Stimulated activated CD4-positive, alpha-beta T cell treated with anti-CD3 and anti-CD28 coated beads, Interleukin-4, amount 100 ng/mL, for 48 hours (primary cell): ENCODE data around the gene GANAB.
"Not testable (repeated sequence)": the region's sequence is repeated elsewhere in the genome, so short reads cannot be mapped to it uniquely, and the experiment has no call there.

Source experiments
- DNase-seq, 2 donors: peaks; one replicate each; pipeline ENCODE4 v3.0.0-alpha.2; 2020; ENCODE audit warnings: low read depth in 2 of 2

Gene GANAB

DNA sequence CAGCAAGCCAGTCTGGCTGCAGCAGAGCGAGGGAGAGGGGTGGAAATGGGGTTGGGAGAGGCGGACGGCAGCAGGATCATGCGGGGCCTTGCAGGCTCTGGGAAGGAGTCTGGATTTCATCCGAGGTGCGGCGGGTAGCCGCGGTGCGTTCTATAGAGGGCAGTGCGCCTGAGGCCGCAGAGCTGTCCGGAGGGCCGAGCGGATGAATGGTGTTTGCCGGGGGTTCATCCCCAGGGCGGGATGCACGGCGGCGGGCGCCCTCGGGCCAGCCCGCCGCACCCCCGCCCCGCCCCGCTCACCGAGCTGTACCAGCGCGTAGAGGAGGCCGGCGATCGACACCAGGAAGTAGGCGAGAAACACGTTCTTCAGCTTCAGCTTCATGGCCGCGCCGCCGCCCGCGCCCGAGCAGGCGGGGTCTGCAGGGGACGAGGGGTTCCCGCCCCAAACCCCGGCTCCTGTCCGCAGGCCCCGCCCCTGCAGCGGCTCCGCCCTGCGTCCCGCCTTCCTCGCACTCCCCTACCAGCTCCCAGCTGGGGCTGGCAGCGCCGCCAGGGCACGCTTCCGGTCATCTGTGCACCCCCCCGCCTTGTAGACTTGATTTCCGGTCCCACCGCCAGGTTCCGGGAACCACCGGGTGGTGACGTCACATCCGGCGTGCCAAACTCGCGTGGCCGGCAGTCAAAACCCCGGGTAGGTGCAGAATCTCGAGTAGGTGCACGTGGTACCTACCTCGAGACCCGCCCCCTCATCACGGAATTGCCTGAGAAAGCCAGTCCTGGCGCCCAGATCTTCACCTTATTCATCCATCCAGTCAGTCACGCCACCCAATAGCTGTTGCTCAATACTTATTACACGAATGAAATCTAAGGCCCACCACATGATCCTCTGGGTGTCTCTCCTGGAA is 24.6 kb downstream of the GANAB start, which contains the start of gene B3GAT3:
B3GAT3 (minus strand) TSS at position 420 of the 904 bp plus-strand sequence; CDS start at position 381, 39 bp downstream.
- DNase-seq: peak; percentile 94 to 95

DNA sequence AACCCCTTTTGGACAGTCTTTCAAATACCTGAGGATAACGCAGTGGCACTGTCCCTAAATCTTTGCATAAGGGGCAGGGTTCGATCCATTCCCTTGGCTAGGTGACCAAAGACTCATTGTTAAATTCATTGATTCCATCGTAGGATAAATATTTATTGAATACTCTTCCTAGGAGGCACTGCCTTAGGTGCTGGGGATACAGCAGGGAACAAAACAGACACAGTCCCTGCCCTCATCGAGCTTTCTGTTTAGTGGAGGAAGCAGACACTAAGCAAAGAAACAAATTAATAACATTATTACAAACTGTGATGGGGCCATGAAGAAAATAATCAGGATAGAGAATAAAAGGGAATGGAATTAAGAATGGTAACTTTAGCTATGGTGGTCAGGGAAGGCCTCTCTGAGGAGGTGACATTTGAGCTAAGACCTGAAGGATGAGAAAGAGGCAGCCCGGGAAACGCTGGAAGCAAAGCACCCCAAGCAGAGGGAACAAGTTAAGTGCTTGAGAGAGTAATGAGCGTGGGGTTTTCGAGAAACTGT is 25.3 kb downstream of the GANAB start:
- no peak for DNase-seq

DNA sequence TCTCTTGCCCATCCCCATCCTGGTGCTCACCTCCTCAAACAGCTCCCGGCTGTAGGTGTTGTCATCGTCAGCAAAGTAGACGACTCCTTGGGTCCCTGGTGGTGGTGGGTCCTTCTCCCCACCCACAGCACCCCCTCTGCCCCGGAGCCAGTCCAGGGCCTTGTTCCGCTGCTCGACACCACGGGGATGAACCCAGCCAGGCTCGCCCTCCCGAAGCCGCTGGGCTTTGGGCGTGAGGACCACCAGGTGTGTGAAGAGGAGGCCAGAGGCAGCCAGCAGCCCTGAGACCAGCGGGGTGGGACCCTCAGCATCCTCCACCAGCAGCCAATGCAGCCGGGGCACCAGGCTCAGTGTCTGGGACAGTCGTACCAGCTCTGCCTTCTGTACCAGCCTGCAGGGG is 29.5 kb downstream of the GANAB start:
- DNase-seq: not testable (repeated sequence)

DNA sequence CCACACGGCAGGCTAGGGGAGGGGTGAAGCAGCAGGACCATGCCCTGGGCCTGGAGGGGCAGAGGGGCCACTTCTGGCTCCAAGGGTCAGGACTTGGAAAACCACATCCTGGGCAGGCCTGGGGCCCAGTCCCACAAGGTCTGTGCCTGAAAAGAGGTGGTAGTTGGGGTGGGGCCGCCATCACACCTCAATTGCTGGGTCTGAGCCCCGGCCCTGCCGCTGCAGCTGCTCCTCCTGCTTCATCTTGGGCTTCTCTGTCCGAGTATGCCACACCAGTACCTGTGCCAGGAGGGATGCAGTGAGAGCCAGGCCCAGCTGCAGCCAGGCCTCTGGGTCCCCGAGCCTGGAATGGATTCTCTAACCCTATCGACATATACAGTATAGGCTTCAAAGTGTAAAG is 30.9 kb downstream of the GANAB start:
- no peak for DNase-seq

DNA sequence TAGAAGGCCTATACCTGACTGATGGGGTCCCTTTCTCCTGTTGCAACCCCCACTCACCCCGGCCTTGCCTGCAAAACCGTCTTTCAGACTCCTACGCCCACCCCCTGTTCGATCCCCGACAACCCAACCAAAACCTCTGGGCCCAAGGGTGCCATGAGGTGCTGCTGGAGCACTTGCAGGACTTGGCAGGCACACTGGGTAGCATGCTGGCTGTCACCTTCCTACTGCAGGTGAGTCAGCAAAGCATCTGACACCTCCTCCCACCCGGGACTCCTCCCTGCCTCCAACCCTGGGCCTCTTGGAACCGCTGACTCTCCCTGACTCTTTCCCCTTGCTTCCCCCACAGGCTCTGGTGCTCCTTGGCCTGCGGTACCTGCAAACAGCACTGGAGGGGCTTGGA is 32.1 kb downstream of the GANAB start:
- DNase-seq: no peak

DNA sequence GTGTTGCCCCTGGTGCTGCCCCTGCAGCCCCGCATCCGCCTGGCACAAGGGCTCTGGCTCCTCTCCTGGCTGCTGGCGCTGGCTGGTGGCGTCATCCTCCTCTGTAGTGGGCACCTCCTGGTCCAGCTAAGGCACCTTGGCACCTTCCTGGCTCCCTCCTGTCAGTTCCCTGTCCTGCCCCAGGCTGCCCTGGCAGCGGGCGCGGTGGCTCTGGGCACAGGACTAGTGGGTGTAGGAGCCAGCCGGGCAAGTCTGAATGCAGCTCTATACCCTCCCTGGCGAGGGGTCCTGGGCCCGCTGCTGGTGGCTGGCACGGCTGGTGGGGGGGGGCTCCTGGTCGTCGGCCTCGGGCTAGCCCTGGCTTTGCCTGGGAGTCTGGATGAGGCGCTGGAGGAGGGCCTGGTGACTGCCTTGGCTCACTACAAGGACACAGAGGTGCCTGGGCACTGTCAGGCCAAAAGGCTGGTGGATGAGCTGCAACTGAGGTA is 33.1 kb downstream of the GANAB start:
- no peak for DNase-seq

DNA sequence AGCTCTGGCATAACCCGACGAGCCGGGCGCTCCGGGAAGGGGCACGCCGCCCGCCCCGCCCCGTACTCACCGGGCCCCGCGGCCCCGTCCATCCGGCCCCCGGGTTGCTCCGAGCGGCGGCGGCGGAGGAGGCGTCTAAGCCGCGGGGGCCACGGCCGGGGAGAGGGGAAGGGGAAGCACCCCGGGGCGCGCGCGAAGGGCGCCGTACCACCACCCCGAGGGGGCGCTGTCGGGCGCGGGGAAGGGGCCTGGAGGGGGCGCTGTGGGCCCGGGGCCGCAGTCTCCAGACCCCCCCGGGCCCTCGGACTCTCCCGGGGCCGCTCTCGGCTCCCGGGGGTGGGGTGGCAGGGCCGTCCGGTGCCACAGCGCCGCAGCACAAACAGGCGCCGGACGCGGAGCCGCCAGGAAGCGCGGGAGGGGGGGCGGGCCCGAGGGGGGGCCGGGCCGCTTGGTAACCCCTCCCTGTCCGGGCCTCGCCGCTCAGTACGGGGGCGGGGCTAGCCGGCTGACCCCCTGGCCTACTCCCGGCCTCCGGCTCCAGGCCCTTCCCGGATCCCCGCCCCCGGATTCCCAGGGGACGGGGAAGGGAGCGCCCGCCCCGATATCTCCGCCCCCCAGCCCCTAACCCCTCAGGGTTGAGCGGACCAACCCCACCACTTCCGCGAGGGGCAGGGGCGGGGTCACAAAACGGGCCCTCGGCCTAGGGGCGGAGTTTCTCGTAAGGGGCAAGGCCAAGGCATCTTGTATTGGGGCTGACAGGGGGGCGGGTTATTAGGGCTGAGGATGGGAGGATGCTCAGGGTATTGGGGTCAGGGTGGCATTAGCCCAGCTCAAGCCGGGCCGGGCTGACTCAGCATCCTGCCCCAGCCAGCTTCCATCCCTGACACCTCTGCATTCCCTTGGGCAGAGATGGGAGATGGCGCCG is 33.8 kb downstream of the GANAB start, which contains the start of the genes EML3 and ROM1:
EML3 (minus strand) TSS at position 410 of the 925 bp plus-strand sequence; CDS start at position 92, 318 bp downstream.
ROM1 (plus strand) TSS at position 892 of the 925 bp plus-strand sequence; CDS start at position 917, 25 bp downstream.
- peak; percentile 80 to 84 for DNase-seq

DNA sequence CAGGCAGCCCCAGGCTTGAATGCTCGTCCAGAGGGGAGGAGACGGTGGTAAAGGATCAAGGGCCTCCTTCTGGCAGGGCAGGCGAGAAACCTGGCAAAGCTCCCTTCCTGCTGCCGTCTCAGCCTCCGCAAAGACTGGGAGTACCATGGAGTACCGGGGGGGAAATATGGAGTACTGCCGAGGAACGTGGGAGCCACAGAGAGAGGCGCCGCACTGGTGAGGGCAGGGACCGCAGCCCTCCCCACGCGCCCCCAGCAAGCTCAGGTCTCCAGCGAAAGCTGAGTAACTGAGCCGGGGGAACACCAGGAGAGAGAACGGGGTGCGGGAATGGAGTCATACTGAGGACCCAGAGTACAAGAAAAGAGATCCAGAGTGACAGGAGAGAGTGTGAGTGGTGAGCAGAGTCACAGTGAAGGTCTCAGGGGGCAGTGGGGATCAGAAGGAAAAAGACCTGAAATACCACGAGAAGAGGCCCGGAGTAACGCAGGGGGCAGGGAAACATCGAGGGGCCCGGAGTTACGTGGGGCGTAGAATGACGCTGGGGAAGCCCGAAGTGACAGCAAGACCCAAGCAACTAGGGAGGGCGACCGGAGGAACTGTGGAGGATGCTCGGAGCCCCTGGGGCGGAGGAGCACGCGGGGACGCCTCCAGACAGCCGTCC is 34.6 kb downstream of the GANAB start:
- DNase-seq: no peak

DNA sequence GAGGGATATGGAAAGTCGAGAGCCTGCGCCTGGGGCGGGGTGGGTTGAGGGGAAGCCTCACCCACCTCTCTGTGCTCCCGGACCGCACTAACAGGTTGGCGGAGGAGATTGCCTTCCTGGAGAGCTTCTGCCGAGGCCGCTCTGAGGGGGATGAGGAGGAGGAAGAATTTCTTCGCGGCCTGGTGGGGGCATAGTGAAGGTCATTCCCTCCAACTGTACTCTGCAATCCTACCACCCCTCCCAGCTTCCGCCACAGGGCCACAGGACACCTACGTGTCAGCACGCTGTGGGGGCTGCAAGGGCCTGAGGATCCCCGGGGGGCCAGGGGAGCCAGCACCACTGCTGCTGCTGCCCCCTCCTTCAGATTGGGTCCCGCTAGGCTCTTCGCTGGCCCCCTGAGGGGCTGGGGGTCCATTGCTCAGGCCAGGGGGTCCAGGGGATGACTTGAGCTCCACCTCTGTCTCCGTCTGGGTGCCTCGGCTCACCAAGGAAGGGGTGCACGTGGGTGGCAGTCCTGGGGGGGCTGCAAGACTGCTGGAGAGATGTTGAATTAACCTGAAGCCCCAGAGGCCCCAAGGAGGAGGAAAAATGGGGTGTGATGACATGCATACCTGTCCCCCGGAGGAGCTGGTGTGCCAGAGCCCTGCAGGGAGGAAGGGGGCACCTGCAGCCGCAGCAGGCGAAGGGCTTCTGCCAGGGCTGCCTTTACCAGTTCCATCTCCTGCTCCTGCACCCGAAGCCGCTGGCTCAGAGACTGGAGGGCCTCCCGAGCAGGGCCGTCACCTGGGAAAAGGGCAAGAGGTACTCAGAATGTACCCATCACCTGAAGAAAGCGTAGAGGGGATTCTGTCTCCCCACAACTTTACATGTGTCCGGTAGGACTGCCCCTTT is 35.4 kb downstream of the GANAB start:
- DNase-seq: no peak

DNA sequence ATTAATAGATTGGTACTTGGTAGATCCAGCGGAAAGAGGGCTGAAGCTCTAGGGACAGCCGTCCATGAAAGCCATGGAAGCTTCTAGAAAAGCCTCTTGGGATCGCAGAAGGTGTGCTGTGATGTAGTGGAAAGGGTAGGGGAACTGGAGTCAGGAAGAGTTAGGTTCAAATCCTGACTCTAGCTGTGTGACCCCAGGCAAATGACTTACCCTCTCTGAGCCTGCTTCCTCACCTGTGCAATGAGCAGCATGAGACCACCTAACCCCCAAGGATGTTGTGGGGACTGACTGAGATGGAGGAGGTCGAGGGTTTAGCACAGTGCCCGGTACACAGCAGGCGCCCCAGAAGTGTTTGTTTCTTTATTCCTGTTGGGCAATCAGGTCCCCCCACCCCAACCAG is 36.0 kb downstream of the GANAB start:
- no peak for DNase-seq

DNA sequence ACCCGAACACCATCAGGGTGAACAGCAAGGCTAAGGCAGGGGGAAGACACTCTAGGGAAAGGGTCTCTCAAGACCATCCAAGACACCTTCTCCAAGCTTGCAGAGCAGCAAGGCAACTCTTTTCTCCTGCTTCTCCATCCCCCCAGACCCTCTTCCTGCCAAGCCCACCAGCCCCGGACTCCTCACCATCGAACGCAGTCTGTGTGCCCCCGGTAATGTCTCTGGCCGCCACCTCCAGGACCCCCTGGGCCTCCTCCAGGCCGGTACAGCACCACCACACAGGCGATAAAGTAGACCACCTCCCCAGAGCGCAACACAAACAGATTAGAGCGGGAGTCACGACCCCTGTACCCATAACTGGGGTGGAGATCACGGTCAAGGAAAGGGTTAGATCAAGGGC is 37.6 kb downstream of the GANAB start:
- no peak for DNase-seq

DNA sequence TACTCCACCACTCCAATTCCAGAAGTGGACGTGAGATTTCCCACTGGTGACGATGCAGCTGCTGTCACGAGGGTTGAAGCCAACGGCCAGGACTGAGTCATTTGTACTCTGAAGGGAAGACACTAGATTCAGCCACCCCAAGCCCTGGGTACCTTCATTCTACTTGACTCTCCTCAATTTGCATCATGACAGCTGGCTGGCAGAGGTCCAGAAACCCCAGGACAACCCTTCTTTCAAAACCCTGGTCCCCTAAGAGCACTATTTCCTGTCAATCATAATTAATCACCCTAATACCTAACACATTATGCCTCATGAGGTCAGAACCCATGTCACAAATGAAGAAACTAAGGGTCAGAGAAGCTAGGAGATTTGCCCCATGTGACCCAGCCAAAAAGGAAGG is 38.7 kb downstream of the GANAB start:
- DNase-seq: no peak

DNA sequence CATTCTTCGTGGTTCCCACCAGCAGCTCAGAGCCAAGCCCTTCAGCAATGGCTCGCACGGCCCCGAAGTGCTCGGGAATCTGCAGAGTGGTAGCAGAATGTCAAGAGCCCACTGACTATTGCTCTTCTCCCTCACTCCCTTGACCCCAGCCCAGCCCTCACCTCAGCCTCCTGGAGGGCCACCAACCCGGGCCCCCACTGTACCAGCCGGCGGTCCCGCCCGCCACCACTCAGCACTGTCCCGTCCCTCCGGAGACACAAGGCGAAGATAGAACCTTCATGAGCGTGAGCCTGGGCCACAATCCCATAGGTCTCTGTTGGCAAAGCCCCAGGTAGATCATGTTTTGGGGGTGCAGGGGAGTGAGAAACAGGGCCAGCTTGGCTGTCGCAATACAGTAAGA is 40.5 kb downstream of the GANAB start:
- no peak for DNase-seq

DNA sequence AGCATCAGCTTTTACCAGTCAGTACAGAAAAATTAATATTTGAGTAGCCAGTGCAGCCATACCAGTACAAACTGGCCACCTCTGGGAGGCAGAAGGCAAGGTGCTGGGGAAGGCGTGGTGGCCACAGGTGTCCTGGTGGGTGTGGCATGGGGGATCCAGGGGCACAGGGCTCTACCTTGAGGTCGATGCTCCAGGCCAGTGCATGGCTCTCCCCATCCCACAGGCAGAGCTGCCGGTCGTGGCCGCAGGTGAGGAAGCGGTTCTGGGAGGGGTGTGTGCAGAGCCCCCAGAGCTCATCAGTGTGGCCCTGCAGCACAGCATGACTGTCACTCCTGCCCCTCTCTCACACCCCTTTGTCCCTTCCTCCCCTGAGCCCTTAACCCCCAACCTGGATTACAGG is 40.9 kb downstream of the GANAB start:
- DNase-seq: no peak

DNA sequence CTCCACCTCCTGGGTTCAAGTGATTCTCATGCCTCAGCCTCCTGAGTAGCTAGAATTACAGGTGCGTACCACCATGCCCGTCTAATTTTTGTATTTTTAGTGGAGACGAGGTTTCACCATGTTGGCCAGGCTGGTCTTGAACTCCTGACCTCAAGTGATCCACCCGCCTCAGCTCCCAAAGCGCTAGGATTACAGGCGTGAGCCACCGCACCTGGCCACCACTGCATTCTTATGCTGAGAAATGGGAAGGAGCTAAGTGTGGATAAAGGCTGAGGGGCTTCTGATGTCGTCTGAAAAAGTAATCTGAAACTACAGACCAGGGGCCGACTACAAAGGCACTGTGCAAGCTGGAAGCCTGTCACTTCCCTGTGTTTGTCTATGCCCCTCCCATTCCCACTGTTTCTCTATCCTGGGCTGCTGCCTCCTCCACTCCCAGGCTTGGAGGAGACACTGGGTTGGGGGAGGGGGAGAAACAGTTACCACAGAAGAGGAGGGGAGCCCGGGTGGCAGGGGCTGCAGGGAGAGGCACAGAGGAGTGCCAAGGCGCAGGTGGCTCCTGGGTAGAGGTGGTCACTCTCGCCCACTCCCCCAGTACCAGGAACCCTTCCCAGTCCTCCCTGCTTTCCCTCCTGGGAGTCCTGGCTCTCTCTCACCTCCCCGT is 41.8 kb downstream of the GANAB start:
- DNase-seq: no peak

DNA sequence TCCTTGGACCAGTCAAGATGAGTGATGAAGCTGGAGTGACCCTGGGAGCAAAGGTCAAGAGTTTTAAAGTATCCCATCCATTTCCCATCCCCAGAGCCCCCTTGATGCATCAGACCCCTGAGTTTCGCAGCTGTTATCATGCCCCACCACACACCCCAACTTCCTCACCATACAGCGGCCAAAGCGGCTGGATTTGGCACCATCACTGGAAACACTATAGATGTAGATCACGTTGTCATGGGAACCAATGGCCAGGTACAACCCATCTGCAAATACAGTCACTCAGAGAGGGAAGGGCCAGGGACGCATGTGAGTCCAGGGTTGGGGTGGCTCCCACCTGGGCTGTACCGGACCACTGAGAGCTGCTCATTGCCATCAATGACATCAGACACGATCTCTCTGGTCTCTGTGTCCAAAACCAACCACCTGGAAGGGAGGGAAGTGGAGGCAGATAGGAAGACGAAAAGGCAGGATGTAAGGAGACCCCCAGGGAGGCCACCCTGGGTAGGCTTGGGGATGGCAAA is 42.6 kb downstream of the GANAB start:
- no peak for DNase-seq

DNA sequence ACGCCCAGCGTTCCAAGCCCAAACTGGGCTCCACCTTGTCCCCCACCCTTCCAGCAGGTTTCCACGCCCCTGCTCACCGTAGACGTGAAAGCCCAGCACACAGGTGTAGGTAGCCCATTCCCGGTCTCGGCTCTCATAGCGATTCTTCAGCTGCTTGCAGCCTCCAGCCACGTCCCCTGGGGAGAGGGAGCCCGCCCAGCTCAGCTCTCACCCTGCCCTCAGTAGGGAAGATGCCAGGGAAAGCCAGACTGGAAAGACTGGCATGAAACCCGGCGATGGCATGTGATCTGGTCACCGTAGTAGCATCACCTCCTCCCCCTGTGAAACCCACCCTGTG is 43.4 kb downstream of the GANAB start:
- no peak for DNase-seq

DNA sequence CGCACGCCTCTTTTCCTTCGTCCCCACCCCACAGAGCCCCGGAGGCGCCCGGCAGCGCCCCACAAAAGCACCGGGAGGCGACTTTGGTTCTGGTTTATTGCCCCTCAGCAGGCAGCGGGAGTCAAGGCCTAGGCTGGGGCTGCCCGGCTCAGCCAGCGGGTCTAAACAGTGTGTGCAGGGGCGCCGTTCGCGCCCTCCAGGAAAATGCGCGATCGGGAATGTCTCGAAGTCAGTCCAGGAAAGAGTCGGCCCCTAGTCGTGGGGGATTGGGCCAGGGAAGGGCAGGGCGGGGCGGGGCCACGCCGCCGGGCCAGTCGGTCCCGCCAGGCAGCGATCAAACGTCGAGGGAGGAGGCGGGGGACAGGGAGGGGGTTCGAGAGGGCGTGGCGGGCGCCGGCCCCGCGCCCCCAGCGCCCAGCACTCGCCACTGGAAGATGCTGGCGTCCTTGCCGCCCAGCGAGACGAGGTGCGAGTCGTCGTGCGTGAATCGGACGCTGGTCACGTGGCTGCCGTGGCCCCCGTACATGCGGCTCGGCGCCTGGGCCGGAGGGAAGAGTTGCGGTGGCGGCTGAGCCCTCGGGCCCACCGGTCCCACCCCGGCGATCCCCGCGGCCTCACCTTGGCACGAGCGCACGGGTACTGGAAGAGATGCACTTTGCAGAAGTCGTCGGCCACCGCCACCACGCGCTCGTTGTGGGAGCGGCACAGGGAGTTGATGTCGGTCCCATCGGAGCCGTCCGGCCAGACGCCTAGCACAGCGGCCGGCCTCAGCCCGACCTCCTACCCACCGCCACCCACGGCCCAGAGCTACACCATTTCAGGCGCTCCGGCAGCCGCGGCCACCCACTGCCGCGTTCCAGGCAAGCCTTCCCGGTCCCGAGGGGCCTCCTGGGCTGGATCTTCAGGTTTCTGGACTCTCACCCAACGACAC is 44.0 kb downstream of the GANAB start:
- DNase-seq: no peak
